Heart right ventricle (tissue), 16 donors: ENCODE measurements around the gene TGFBRAP1. TPM values are rescaled to one million over a fixed set of nuclear protein-coding genes. Genes with fewer than 3 reads are reported as not detected.

Source experiments
- ATAC-seq, 8 donors: fragments of 200-7000 bp; cut with Tn5 transposase; one replicate each; pipeline ENCODE4 v1.9.1; 2020; ENCODE audit warnings: mild to moderate bottlenecking in 8 of 8, moderate library complexity in 8 of 8, moderate number of reproducible peaks in 1 of 8
- DNase-seq, 2 donors: peaks; one replicate each; pipeline ENCODE4 v3.0.0-alpha.2; 2020
- H3K27ac ChIP-seq, 10 donors: fragments of 200-600 bp; sonication (generic) in 2 of 10; one replicate each; pipeline versions ENCODE4 v1.5.0 to v1.8.0; 2020 to 2022; ENCODE audit warnings: mild to moderate bottlenecking in 3 of 10
- H3K27me3 ChIP-seq, 7 donors: fragments of 200-600 bp; one replicate each; pipeline ENCODE4 v1.8.0; 2021 to 2022; ENCODE audit warnings: mild to moderate bottlenecking in 2 of 7
- H3K36me3 ChIP-seq, 9 donors: fragments of 200-600 bp; sonication (generic) in 1 of 9; one replicate each; pipeline versions ENCODE4 v1.5.0 to v1.8.0; 2020 to 2022; ENCODE audit warnings: mild to moderate bottlenecking in 2 of 9
- H3K4me1 ChIP-seq, 9 donors: fragments of 200-600 bp; sonication (generic) in 1 of 9; one replicate each; pipeline versions ENCODE4 v1.5.0 to v1.8.0; 2020 to 2022; ENCODE audit warnings: mild to moderate bottlenecking in 4 of 9
- H3K4me3 ChIP-seq, 10 donors: fragments of 200-600 bp; sonication (generic) in 2 of 10; one replicate each; pipeline versions ENCODE4 v1.5.0 to v1.8.0; 2020 to 2022; ENCODE audit warnings: mild to moderate bottlenecking in 7 of 10, moderate library complexity in 2 of 10
- H3K9me3 ChIP-seq, 11 donors: fragments of 200-600 bp in 10 of 11; sonication (generic) in 2 of 11; one replicate each; pipeline versions ENCODE4 v1.5.0 to v1.8.0; 2013 to 2022; ENCODE audit warnings: mild to moderate bottlenecking in 2 of 11, control low read depth in 1 of 11, moderate library complexity in 1 of 11
- WGBS, 2 donors: extraction: QIAGEN DNeasy Blood & Tissue Kit; methylation state at CpG; one replicate each; pipeline ENCODE4 v1.1.7; 2013; ENCODE audit warnings: inconsistent platforms in 1 of 2; 5-methylcytosine and 5-hydroxymethylcytosine counted together
- intact Hi-C, 10 donors: fragments of 100-400 bp; cut with DNase I; formaldehyde crosslinking; loops; one replicate each; pipeline versions ENCODE4 v1.11.1 to v1.14.2; 2022
- polyA plus RNA-seq, 2 donors: library from polyadenylated mRNA; stranded (reverse); fragments of 200-250 nt; gene quantifications; one replicate each; pipeline ENCODE4 v1.2.3, GENCODE V29; 2013
- total RNA-seq, 10 donors: library from RNA; stranded (reverse); fragmentation: NEBNext Ultra II Directional in 3 of 10; extraction: Animal tissue kit (Norgen Biotek cat#: 25700) in 3 of 10; gene quantifications; one replicate each; pipeline versions ENCODE4 v1.2.1 to v1.2.4, GENCODE V29; 2021 to 2023
- TF ChIP-seq, protein P1 (sequence below), 9 donors: fragments of 200-600 bp; sonication (generic) in 2 of 9; IDR thresholded peaks; one replicate each; pipeline versions ENCODE4 v1.5.0 to v1.8.0; 2021 to 2022; ENCODE audit warnings: antibody characterized with exemption in 9 of 9, mild to moderate bottlenecking in 5 of 9, moderate library complexity in 1 of 9
- donor health status: Arrhythmogenic right ventricular cardiomyopathy.
- donor health status: ischemic (EF 13 %, LVEDD 7.1; RV severe dilation, severe dysfunction).
- donor health status: healthy with polysubstance abuse.
- donor health status: DM: no; HTN: yes; CAD: no.
- donor health status: DM: no; HTN: no; CAD: no.
- donor health status: ischemic (EF 25% LVEDD 6.9; RV normal size, moderate dysfunction).
- donor health status: ischemic (EF 25% LVEDD 5.7; RV mildly dilated, moderate dysfunction).
- donor health status: healthy.
- donor health status: DM: yes; HTN: yes; CAD: no.
- donor health status: Ischemic cardiomyopathy.
- donor health status: ischemic (EF 35%, LVEDD 5.7; RV mildly dilated, moderate dysfunction).
- donor health status: nonischemic (EF 11% LVEDD 7.7; RV severe dilation, severe dysfunction).
- donor health status: DM: yes; HTN: yes; CAD: no.
- donor health status: PGD.
- donor health status: ischemic (EF 29% LVEDD 5.4; RV normal size, mild dysfunction).
- donor health status: nonischemic (EF 23%, LVEDD 6.1; RV moderate dilation, normal function).

TGFBRAP1 gene
- total and polyA plus RNA-seq, 12 donors: 2.1 to 12.7 (median 10.4) TPM

DNA sequence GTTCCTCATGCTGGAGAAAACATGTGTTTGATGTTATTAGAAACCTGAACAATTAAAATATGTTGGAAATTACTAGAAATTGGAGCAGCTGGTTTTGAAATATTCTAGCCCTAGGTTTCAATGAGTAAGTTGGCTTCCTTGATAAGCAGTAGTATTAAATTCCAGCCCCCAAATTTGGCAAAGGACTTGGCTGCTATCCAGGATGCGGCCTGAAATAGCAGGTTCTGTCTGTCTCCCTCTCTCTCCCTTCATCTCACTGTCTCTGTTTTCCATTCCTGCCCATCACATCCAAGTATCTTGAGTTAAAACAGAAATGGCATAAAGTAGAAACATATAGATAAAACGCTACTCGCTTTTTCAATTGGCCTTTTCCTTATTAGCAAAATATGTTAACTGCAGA is 108.9 kb downstream of the TGFBRAP1 start:
- H3K9me3 ChIP-seq: no peaks in the 10 kb centered on the region
- no peak overlapping the region for H3K4me3 ChIP-seq
- ATAC-seq: peak in 3 of 8 donors; percentile 53 to 74 (median 57)
- WGBS, 2 donors: 32 to 45% methylated on average over 3 of the region's 3 CpGs
- H3K4me1 ChIP-seq: no peaks in the 10 kb centered on the region
- peak in 1 of 2 donors; percentile 48 for DNase-seq
- H3K36me3 ChIP-seq: no peaks in the 10 kb centered on the region
- intact Hi-C loops: no loop called here
- peaks cover 0 to 18% (median 3%) of the 10 kb centered on the region in 7 donors for H3K27me3 ChIP-seq
- H3K27ac ChIP-seq: no peak overlapping the region
- TF ChIP-seq, protein P1, sequence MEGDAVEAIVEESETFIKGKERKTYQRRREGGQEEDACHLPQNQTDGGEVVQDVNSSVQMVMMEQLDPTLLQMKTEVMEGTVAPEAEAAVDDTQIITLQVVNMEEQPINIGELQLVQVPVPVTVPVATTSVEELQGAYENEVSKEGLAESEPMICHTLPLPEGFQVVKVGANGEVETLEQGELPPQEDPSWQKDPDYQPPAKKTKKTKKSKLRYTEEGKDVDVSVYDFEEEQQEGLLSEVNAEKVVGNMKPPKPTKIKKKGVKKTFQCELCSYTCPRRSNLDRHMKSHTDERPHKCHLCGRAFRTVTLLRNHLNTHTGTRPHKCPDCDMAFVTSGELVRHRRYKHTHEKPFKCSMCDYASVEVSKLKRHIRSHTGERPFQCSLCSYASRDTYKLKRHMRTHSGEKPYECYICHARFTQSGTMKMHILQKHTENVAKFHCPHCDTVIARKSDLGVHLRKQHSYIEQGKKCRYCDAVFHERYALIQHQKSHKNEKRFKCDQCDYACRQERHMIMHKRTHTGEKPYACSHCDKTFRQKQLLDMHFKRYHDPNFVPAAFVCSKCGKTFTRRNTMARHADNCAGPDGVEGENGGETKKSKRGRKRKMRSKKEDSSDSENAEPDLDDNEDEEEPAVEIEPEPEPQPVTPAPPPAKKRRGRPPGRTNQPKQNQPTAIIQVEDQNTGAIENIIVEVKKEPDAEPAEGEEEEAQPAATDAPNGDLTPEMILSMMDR (IDR thresholded peaks at IDR 0.05): no peak

DNA sequence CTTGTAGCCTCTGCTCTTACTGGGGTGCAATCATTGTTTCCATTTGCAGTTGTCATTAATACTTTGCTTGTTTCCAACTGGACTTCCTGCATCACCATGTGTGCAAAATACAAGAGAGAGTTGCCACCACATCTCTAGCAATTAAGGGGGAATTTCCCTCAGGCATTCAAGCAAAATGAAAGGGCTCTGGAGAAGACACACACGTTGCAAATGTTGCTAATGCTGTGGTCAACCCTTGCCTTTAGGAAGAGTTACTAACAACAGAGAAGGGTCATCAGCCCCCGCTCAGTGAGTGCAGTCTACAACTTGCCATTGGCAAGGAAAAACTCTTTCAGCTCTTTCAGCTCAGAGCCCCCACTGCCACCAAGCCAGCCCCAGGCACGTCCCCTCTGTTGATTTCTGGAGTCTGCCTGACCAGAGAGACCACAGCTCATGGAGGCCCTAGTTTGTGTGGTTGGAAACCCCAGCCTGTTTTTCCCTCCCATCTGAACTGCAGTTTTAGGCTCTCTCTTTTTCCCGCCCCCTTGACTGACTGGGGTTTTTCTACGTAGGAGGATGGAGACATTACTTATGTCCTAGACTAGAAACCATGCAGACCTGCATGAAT is 113.8 kb downstream of the TGFBRAP1 start:
- Histone ChIP-seq H3K27me3 (peaks cover 0 to 5% (median 0%) of the 10 kb centered on the region in 7 donors), H3K9me3 (no peaks in the 10 kb centered on the region), H3K36me3 (no peaks in the 10 kb centered on the region), H3K4me1 (no peaks in the 10 kb centered on the region), H3K27ac (no peak overlapping the region), H3K4me3 (no peak overlapping the region)
- TF ChIP-seq, protein P1 (IDR thresholded peaks at IDR 0.05): no peak
- intact Hi-C loops: no loop called here
- DNase-seq: no peak
- no peak for ATAC-seq
- WGBS, 2 donors: 62 to 71% methylated on average over 5 of the region's 5 CpGs

Other genes starting within 250 kb of the TGFBRAP1 start
- not detected for gene GPR45, start 88.0 kb downstream of the TGFBRAP1 start, total RNA-seq
- gene GPR45, start 88.0 kb downstream of the TGFBRAP1 start, polyA plus RNA-seq: not detected
- gene C2orf49, start 7.8 kb upstream of the TGFBRAP1 start, total RNA-seq: 10 to 100 TPM; 12.2 to 22.9 (median 17.2) TPM
- gene C2orf49, start 7.8 kb upstream of the TGFBRAP1 start, polyA plus RNA-seq: 1 to 10 TPM; 9.0 to 9.1 TPM
- 1,000 to 10,000 TPM in 9 of 10 donors, 100 to 1,000 TPM in 1; 598 to 2,354 (median 1,687) TPM for gene FHL2, start 69.3 kb upstream of the TGFBRAP1 start, total RNA-seq
- 100 to 1,000 TPM; 437 to 653 TPM for gene FHL2, start 69.3 kb upstream of the TGFBRAP1 start, polyA plus RNA-seq